ENCODE measurements around the gene HAL. TPM values are rescaled to one million over a fixed set of nuclear protein-coding genes. Genes with fewer than 3 reads are reported as not detected.

HAL gene
- total RNA-seq, 1 donor from 2014 or later = 0.17 TPM

Other genes starting within 250 kb of the HAL start
- 469 and 711 TPM in 2 replicates for gene NTN4, start 205.6 kb downstream of the HAL start, total RNA-seq
- gene SNRPF, start 137.4 kb downstream of the HAL start, total RNA-seq = 14.5 and 15.4 TPM in 2 replicates
- not detected in 2 replicates for gene CCDC38, start 53.7 kb downstream of the HAL start, total RNA-seq
- gene AMDHD1, start 53.0 kb downstream of the HAL start, total RNA-seq = 0.28 TPM in 1 of 2 replicates, not detected in the other
- gene LTA4H, start 39.2 kb upstream of the HAL start, total RNA-seq = 111 and 137 TPM in 2 replicates
- gene ELK3, start 198.0 kb upstream of the HAL start, total RNA-seq = 45.6 and 95.3 TPM in 2 replicates